Measurements from ENCODE around the gene DRICH1.
"Not testable (repeated sequence)": the region's sequence is repeated elsewhere in the genome, so short reads cannot be mapped to it uniquely, and the experiment has no call there.

DRICH1 gene

GRCh38 chr22:23575601-23576000 is 56.5 kb downstream of the DRICH1 start:
- FAIRE-seq (no peak), DNase-seq (ENCODE audit: insufficient read length, low spot score) (no peak)
- no peak for TF ChIP-seq POLR2AphosphoS5 (IDR thresholded peaks at IDR 0.05; ENCODE audit: low read depth, low read length)
- TF ChIP-seq POLR2A (IDR thresholded peaks at IDR 0.05; ENCODE audit: low read depth, low read length): no peak
- TF ChIP-seq PAX5 (IDR thresholded peaks at IDR 0.05; ENCODE audit: insufficient read depth, low read length, severe bottlenecking): no peak
- no peak for TF ChIP-seq POU2F2 (IDR thresholded peaks at IDR 0.05; ENCODE audit: low read depth, low read length)
- no peak for TF ChIP-seq SPI1 (IDR thresholded peaks at IDR 0.05; ENCODE audit: low read depth, low read length)
- TF ChIP-seq TAF1 (IDR thresholded peaks at IDR 0.05; ENCODE audit: low read depth, low read length): no peak

- no peak for DNase-seq (ENCODE audit: insufficient read length, low spot score)
- TF ChIP-seq POLR2AphosphoS5 (IDR thresholded peaks at IDR 0.05; ENCODE audit: low read depth, low read length): no peak
- TF ChIP-seq POLR2A (IDR thresholded peaks at IDR 0.05; ENCODE audit: low read depth, low read length): no peak
- TF ChIP-seq TAF1 (IDR thresholded peaks at IDR 0.05; ENCODE audit: low read depth, low read length): no peak
- TF ChIP-seq PAX5 (IDR thresholded peaks at IDR 0.05; ENCODE audit: insufficient read depth, low read length, severe bottlenecking): no peak
- no peak for TF ChIP-seq SPI1 (IDR thresholded peaks at IDR 0.05; ENCODE audit: low read depth, low read length)
- no peak for TF ChIP-seq POU2F2 (IDR thresholded peaks at IDR 0.05; ENCODE audit: low read depth, low read length)
- no peak for FAIRE-seq
These were observed 57.2 kb downstream of the DRICH1 start for GRCh38 chr22:23574877-23575276.

- TF ChIP-seq POLR2AphosphoS5 (IDR thresholded peaks at IDR 0.05; ENCODE audit: low read depth, low read length) (no peak), SPI1 (IDR thresholded peaks at IDR 0.05; ENCODE audit: low read depth, low read length) (no peak), PAX5 (IDR thresholded peaks at IDR 0.05; ENCODE audit: insufficient read depth, low read length, severe bottlenecking) (no peak), POLR2A (IDR thresholded peaks at IDR 0.05; ENCODE audit: low read depth, low read length) (no peak), POU2F2 (IDR thresholded peaks at IDR 0.05; ENCODE audit: low read depth, low read length) (no peak), TAF1 (IDR thresholded peaks at IDR 0.05; ENCODE audit: low read depth, low read length) (no peak)
- DNase-seq (ENCODE audit: insufficient read length, low spot score): no peak
- FAIRE-seq: no peak
These were observed 57.7 kb downstream of the DRICH1 start for GRCh38 chr22:23574371-23574811.

- FAIRE-seq: not testable (repeated sequence)
These were observed 58.4 kb downstream of the DRICH1 start for GRCh38 chr22:23573701-23574235.

GRCh38 chr22:23573106-23573505 is 59.0 kb downstream of the DRICH1 start:
- FAIRE-seq; DNase-seq (ENCODE audit: insufficient read length, low spot score): not testable (repeated sequence)

More at GRCh38 chr22:23573701-23574235, 58.4 kb downstream of the DRICH1 start:
- not testable (repeated sequence) for DNase-seq (ENCODE audit: insufficient read length, low spot score)

GRCh38 chr22:23571486-23571885 is 60.6 kb downstream of the DRICH1 start:
- FAIRE-seq (no peak), DNase-seq (ENCODE audit: insufficient read length, low spot score) (no peak)
- TF ChIP-seq PAX5 (IDR thresholded peaks at IDR 0.05; ENCODE audit: insufficient read depth, low read length, severe bottlenecking): no peak
- TF ChIP-seq POLR2A (IDR thresholded peaks at IDR 0.05; ENCODE audit: low read depth, low read length): no peak
- TF ChIP-seq TAF1 (IDR thresholded peaks at IDR 0.05; ENCODE audit: low read depth, low read length): no peak
- no peak for TF ChIP-seq SPI1 (IDR thresholded peaks at IDR 0.05; ENCODE audit: low read depth, low read length)
- TF ChIP-seq POU2F2 (IDR thresholded peaks at IDR 0.05; ENCODE audit: low read depth, low read length): no peak
- no peak for TF ChIP-seq POLR2AphosphoS5 (IDR thresholded peaks at IDR 0.05; ENCODE audit: low read depth, low read length)

- no peak for DNase-seq (ENCODE audit: insufficient read length, low spot score)
- FAIRE-seq: no peak
These were observed 61.4 kb downstream of the DRICH1 start for GRCh38 chr22:23570681-23571080.

GRCh38 chr22:23569716-23570115 is 62.4 kb downstream of the DRICH1 start:
- TF ChIP-seq POU2F2 (IDR thresholded peaks at IDR 0.05; ENCODE audit: low read depth, low read length) (no peak), SPI1 (IDR thresholded peaks at IDR 0.05; ENCODE audit: low read depth, low read length) (no peak), PAX5 (IDR thresholded peaks at IDR 0.05; ENCODE audit: insufficient read depth, low read length, severe bottlenecking) (no peak), POLR2A (IDR thresholded peaks at IDR 0.05; ENCODE audit: low read depth, low read length) (no peak), TAF1 (IDR thresholded peaks at IDR 0.05; ENCODE audit: low read depth, low read length) (no peak), POLR2AphosphoS5 (IDR thresholded peaks at IDR 0.05; ENCODE audit: low read depth, low read length) (no peak)
- DNase-seq (ENCODE audit: insufficient read length, low spot score): no peak
- FAIRE-seq: no peak

More at GRCh38 chr22:23570681-23571080, 61.4 kb downstream of the DRICH1 start:
- TF ChIP-seq TAF1 (IDR thresholded peaks at IDR 0.05; ENCODE audit: low read depth, low read length): no peak
- no peak for TF ChIP-seq SPI1 (IDR thresholded peaks at IDR 0.05; ENCODE audit: low read depth, low read length)
- no peak for TF ChIP-seq POLR2AphosphoS5 (IDR thresholded peaks at IDR 0.05; ENCODE audit: low read depth, low read length)
- TF ChIP-seq POLR2A (IDR thresholded peaks at IDR 0.05; ENCODE audit: low read depth, low read length): no peak
- TF ChIP-seq PAX5 (IDR thresholded peaks at IDR 0.05; ENCODE audit: insufficient read depth, low read length, severe bottlenecking): no peak
- TF ChIP-seq POU2F2 (IDR thresholded peaks at IDR 0.05; ENCODE audit: low read depth, low read length): no peak

- TF ChIP-seq SPI1 (IDR thresholded peaks at IDR 0.05; ENCODE audit: low read depth, low read length) (no peak), POLR2A (IDR thresholded peaks at IDR 0.05; ENCODE audit: low read depth, low read length) (no peak), POLR2AphosphoS5 (IDR thresholded peaks at IDR 0.05; ENCODE audit: low read depth, low read length) (no peak), POU2F2 (IDR thresholded peaks at IDR 0.05; ENCODE audit: low read depth, low read length) (no peak), TAF1 (IDR thresholded peaks at IDR 0.05; ENCODE audit: low read depth, low read length) (no peak), PAX5 (IDR thresholded peaks at IDR 0.05; ENCODE audit: insufficient read depth, low read length, severe bottlenecking) (no peak)
- DNase-seq (ENCODE audit: insufficient read length, low spot score): no peak
- no peak for FAIRE-seq
These were observed 62.8 kb downstream of the DRICH1 start for GRCh38 chr22:23569291-23569690.

- DNase-seq (ENCODE audit: insufficient read length, low spot score) (no peak), FAIRE-seq (no peak)
- TF ChIP-seq POLR2A (IDR thresholded peaks at IDR 0.05; ENCODE audit: low read depth, low read length) (no peak), POLR2AphosphoS5 (IDR thresholded peaks at IDR 0.05; ENCODE audit: low read depth, low read length) (no peak), TAF1 (IDR thresholded peaks at IDR 0.05; ENCODE audit: low read depth, low read length) (no peak), POU2F2 (IDR thresholded peaks at IDR 0.05; ENCODE audit: low read depth, low read length) (no peak), PAX5 (IDR thresholded peaks at IDR 0.05; ENCODE audit: insufficient read depth, low read length, severe bottlenecking) (no peak), SPI1 (IDR thresholded peaks at IDR 0.05; ENCODE audit: low read depth, low read length) (no peak)
These were observed 65.2 kb downstream of the DRICH1 start for GRCh38 chr22:23566705-23567475.
